ENCODE results near the gene CNOT2. TPM values are rescaled to one million over a fixed set of nuclear protein-coding genes. Genes with fewer than 3 reads are reported as not detected.

The CNOT2 gene
- total RNA-seq, 4 donors from 2014 or later, result 36.8 to 204 (median 139) TPM

DNA sequence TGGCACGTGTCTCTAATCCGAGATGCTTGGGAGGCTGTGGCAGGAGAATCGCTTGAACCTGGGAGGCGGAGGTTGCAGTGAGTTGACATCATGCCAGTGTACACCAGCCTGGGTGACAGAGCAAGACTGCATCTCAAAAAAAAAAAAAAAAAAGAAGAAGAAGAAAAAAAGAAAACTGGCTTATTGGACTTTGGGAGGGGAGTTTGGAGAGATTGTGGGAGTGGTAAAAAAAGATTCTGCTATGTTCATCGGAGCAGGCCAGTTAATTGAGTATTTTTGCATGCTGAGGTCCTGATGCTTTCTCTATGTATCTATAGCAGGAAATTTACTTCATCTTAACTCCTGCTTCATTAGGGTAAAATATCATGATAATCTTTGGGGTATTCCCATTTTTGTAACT lies 11.6 kb downstream of the CNOT2 start:
- H3K4me1 ChIP-seq, result peaks cover 3 to 77% (median 9%) of the 10 kb centered on the region in 4 donors
- no peaks in the 10 kb centered on the region for H3K9me3 ChIP-seq
- intact Hi-C loops (cut with DNase I; ENCODE audit: low total_unique reads), result no loop called here
- H3K27me3 ChIP-seq, result no peaks in the 10 kb centered on the region
- no peak for TF ChIP-seq POLR2AphosphoS5 (IDR thresholded peaks at IDR 0.05)
- TF ChIP-seq, protein P1, sequence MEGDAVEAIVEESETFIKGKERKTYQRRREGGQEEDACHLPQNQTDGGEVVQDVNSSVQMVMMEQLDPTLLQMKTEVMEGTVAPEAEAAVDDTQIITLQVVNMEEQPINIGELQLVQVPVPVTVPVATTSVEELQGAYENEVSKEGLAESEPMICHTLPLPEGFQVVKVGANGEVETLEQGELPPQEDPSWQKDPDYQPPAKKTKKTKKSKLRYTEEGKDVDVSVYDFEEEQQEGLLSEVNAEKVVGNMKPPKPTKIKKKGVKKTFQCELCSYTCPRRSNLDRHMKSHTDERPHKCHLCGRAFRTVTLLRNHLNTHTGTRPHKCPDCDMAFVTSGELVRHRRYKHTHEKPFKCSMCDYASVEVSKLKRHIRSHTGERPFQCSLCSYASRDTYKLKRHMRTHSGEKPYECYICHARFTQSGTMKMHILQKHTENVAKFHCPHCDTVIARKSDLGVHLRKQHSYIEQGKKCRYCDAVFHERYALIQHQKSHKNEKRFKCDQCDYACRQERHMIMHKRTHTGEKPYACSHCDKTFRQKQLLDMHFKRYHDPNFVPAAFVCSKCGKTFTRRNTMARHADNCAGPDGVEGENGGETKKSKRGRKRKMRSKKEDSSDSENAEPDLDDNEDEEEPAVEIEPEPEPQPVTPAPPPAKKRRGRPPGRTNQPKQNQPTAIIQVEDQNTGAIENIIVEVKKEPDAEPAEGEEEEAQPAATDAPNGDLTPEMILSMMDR (IDR thresholded peaks at IDR 0.05), result no peak
- no peak for TF ChIP-seq EP300 (IDR thresholded peaks at IDR 0.05; ENCODE audit: low read depth)
- no peak for TF ChIP-seq POLR2A (IDR thresholded peaks at IDR 0.05)
- H3K36me3 ChIP-seq, result no peaks in the 10 kb centered on the region
- no peak overlapping the region for H3K4me3 ChIP-seq
- in situ Hi-C loops (cut with MboI; ENCODE audit: low pct_ligation_motif_present in 1 of 4, low pct_unique_long_range_greater_than_20kb in 1 of 4, low sequenced_read_pairs in 3 of 4), result no loop called here
- peak overlapping the region; percentile 11 to 49 (median 20) for H3K27ac ChIP-seq
- 77 to 84% methylated on average over 3 to 5 of the region's 5 CpGs for WGBS, 2 donors (ENCODE audit: low coverage in 1 of 2)
- DNase-seq, result no peak

DNA sequence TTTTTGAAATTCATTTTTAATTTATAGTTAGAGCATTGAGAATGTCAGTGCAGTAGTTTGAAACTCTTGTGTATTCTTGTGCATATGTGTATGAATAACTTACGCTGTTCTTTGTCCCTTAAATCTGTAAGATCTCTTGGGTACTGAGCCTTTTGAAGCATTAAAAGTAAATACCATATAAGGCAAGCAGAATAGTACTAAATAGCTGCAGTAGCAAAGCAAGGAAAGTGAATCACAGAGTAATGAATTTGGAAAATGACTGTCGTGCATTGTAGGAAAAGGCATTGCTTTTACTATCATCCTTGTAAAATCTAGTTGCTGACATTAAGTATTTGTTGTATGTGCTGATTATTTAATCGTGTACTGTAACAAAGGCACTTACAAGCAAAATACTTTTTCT lies 12.1 kb downstream of the CNOT2 start:
- 49 to 54% methylated on average over 3 of the region's 3 CpGs for WGBS, 2 donors (ENCODE audit: low coverage in 1 of 2)
- TF ChIP-seq, protein P1 (IDR thresholded peaks at IDR 0.05), result no peak
- TF ChIP-seq POLR2AphosphoS5 (IDR thresholded peaks at IDR 0.05), result no peak
- no peak for TF ChIP-seq POLR2A (IDR thresholded peaks at IDR 0.05)
- TF ChIP-seq EP300 (IDR thresholded peaks at IDR 0.05; ENCODE audit: low read depth), result no peak
- Histone ChIP-seq H3K4me1 (peaks cover 3 to 77% (median 11%) of the 10 kb centered on the region in 4 donors), H3K27ac (peak overlapping the region; percentile 11 to 49 (median 20)), H3K36me3 (no peaks in the 10 kb centered on the region), H3K27me3 (no peaks in the 10 kb centered on the region), H3K9me3 (no peaks in the 10 kb centered on the region), H3K4me3 (no peak overlapping the region)
- intact Hi-C loops (cut with DNase I; ENCODE audit: low total_unique reads) (no loop called here), in situ Hi-C loops (cut with MboI; ENCODE audit: low pct_ligation_motif_present in 1 of 4, low pct_unique_long_range_greater_than_20kb in 1 of 4, low sequenced_read_pairs in 3 of 4) (no loop called here)
- no peak for DNase-seq

DNA sequence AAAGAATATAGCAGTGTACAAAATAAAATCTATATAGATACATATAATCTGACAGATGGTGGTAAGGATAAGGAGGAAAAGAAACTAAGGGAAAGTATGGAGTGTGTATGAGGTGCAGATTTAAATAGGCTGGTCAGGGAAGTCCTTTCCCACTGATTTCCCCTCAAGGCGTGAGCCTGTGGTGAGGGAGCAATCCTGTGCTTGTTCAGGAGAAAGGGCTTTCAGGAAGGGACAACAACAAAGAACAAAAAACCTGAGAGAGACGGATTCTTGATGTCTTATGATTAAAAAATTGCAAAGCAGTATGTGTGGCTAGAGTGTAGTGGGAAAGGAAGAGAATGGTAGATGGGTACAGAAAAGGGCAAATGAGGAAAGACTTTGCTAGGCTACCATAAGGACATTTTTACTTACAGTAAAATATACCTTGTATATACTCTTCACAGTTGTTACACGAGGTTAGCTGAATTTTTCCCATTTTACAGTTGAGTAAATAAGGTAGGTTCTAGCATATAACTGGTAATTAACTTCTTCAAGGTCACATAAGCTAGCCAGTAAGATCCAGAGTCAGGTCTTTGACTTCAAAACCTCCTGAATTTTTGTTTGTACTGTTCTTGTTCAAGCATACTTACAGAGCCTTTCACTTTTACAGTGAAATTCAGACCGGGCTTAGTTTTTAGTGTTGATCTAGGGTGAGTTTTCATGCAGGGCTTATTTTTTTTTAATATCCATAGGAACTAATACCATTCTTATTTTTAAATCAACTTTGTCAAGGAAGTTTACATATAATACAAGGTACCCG lies 15.6 kb downstream of the CNOT2 start:
- no peak overlapping the region for H3K4me3 ChIP-seq
- H3K27ac ChIP-seq, result no peak overlapping the region
- H3K4me1 ChIP-seq, result peaks cover 3 to 64% (median 16%) of the 10 kb centered on the region in 4 donors
- intact Hi-C loops (cut with DNase I; ENCODE audit: low total_unique reads) (no loop called here), in situ Hi-C loops (cut with MboI; ENCODE audit: low pct_ligation_motif_present in 1 of 4, low pct_unique_long_range_greater_than_20kb in 1 of 4, low sequenced_read_pairs in 3 of 4) (no loop called here)
- no peak for DNase-seq
- no peaks in the 10 kb centered on the region for H3K27me3 ChIP-seq
- WGBS, 2 donors (ENCODE audit: low coverage in 1 of 2), result 62 to 65% methylated on average over 5 of the region's 5 CpGs
- no peak for TF ChIP-seq POLR2A (IDR thresholded peaks at IDR 0.05)
- TF ChIP-seq, protein P1 (IDR thresholded peaks at IDR 0.05), result no peak
- TF ChIP-seq EP300 (IDR thresholded peaks at IDR 0.05; ENCODE audit: low read depth), result no peak
- no peak for TF ChIP-seq POLR2AphosphoS5 (IDR thresholded peaks at IDR 0.05)
- no peaks in the 10 kb centered on the region for H3K36me3 ChIP-seq
- H3K9me3 ChIP-seq, result no peaks in the 10 kb centered on the region

DNA sequence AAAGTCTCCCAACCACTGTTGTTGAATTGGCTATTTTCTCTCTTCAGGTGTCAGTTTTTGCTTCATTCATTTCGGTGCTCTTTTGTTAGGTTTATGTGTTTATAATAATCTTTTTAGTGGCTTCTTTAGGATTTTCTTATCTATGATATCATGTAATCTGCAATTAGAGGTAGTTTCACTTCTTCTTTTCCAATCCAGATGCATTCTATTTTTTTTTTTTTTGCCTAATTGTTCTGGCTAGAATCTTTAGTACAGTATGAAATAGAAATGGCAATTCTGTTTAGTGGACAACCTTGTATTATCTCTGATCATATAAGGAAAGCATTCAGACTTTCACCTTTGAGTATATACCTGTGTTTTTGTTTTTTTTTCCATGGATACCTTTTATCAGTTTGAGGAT lies 17.4 kb downstream of the CNOT2 start:
- Histone ChIP-seq H3K4me3 (no peak overlapping the region), H3K27me3 (no peaks in the 10 kb centered on the region), H3K9me3 (no peaks in the 10 kb centered on the region), H3K27ac (no peak overlapping the region), H3K4me1 (peaks cover 3 to 65% (median 17%) of the 10 kb centered on the region in 4 donors), H3K36me3 (no peaks in the 10 kb centered on the region)
- in situ Hi-C loops (cut with MboI; ENCODE audit: low pct_ligation_motif_present in 1 of 4, low pct_unique_long_range_greater_than_20kb in 1 of 4, low sequenced_read_pairs in 3 of 4) (no loop called here), intact Hi-C loops (cut with DNase I; ENCODE audit: low total_unique reads) (no loop called here)
- WGBS, 2 donors (ENCODE audit: low coverage in 1 of 2), result 61% methylated on average over 1 of the region's 1 CpG; no CpG with 5 or more reads in 1 of the 2 donors
- no peak for DNase-seq
- TF ChIP-seq EP300 (IDR thresholded peaks at IDR 0.05; ENCODE audit: low read depth) (no peak), POLR2AphosphoS5 (IDR thresholded peaks at IDR 0.05) (no peak), POLR2A (IDR thresholded peaks at IDR 0.05) (no peak)
- TF ChIP-seq, protein P1 (IDR thresholded peaks at IDR 0.05), result no peak
